GM23248 (cell line): ENCODE measurements around the gene PRLHR.

Experiments
- EZH2 ChIP-seq: fragments of 200-600 bp; sonication (generic); IDR thresholded peaks from 2 replicates; pipeline ENCODE4 v1.6.1; 2018; ENCODE audit warnings: antibody characterized with exemption, mild to moderate bottlenecking; ENCODE audit not compliant: insufficient read depth, poor library complexity, severe bottlenecking
- EZH2phosphoT487 ChIP-seq: fragments of 200-600 bp; sonication (generic); IDR thresholded peaks from 2 replicates; pipeline ENCODE4 v1.6.1; 2018; ENCODE audit warnings: antibody characterized with exemption, moderate library complexity, mild to moderate bottlenecking, low read depth; ENCODE audit not compliant: insufficient read depth

GRCh38 chr10:118566911-118567310 lies 28.5 kb downstream of the PRLHR start:
- TF ChIP-seq EZH2 (no peak), EZH2phosphoT487 (no peak)
